NCI-H187 treated with DMSO at 0.1 percent for 48 hours (cell line): ENCODE data around the gene LMCD1.

Experiments used
- DNase-seq: peaks from one replicate; lab custom pipeline; 2025; lab: John Stamatoyannopoulos, UW

LMCD1 gene

DNA sequence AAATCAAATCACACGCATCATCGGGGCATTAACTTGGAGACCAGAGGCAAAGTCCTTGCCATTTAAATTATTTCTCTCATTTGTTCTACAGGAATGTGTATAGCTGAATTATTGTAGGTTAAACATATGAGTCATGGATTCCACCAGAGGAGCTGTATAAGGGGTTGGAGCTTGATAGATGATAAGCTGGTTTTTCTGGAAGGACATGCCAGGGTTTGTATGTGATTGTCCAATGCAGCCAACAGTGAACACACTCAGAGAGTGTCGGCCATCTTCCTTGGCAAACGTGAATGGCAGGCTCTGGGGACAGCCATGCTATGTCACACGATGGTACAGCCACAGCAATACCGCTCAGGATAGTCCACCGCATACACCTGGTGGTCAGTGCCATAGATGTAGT is 117.9 kb downstream of the LMCD1 start:
- DNase-seq: no peak

GRCh38 chr3:8621141-8621540 is 119.5 kb downstream of the LMCD1 start:
- DNase-seq: no peak

DNA sequence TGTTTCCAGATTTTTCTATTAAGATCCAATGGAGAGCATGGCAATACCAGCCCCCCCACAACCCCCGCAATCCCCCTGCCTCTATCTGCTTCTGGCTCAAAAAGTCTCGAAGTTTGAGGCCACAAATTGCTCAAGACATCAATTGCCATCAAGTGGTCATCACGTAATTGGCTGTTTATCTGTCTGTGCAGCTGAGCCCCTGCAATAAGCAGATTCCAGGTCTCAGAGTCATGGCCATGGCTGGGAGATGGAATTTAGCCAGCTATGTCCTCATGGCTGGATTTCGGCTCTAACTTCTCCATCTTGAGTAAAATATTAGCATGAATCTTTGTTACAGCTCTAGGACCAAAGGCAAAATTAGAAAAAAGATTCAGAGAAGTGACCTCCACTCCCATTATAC is 120.2 kb downstream of the LMCD1 start:
- DNase-seq: no peak

DNA sequence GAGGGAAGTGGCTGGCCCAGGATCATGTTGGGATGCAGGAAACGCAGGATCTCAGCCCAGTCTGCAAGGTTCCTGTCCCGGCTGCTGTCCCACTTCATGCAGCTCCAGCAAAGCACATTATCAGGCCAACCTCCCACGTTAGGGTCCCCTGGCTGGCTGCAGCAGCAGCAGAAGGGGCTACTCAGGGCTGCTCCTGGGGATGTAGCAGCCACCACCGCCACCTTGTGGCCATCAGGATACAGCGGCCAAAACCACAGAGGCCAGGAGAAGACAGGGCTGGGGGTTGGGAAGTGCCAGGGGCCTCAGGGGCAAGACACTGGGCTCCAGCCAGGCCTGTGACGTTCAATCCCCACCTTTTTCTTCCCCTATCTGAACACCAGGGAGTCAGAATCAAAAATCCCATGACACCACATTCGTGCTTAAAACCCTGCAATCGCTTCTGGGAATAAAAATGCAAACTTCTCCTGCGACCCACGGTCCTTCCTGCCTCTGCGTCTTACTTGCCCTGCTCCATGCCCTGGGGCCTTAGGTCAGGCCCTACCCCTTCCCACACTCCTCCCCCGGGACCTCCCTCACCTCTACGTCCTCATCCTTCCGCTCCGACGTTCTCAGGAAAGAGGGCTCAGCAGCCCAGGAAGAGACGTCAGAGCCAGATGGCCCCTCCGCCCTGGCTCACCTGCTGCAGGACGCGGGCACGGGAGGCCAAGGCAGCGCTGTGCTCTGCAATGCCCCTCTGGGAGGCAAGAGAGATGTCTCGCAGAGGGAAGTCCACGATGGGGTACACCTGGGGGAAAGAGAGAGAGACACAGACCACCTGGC is 121.5 kb downstream of the LMCD1 start:
- DNase-seq: no peak

DNA sequence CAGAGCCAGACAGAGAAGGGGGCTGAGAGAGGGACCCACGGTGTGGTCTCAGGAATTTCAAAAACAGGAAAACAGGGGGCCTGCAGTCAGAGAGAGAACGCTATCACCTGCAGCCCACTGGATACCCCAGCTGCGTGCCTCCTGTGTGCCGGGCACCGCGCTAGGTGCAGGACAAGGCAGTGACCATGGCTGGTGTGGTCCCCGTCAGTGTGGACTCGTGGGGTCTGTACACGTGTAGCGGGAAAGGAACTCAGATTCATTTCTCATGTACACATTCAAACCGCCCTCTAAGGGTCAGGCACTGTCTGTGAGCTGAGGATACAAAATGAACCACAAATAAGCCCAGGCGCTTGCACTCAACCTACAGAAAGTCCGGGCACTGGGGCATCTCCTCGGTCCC is 122.1 kb downstream of the LMCD1 start:
- no peak for DNase-seq
